DND-41 (cell line): ENCODE measurements around the gene TBC1D2B.
A peak's percentile ranks its signal among the peaks of the same experiment; 100 is the strongest.

Source experiments
- ATAC-seq: fragments of 200-7000 bp; cut with Tn5 transposase; 3 replicates; pipeline ENCODE4 v1.9.1; 2021; ENCODE audit warnings: low read depth; ENCODE audit not compliant: insufficient read depth
- DNase-seq: peaks from one replicate; pipeline ENCODE4 v3.0.0-alpha.2; 2020
- H2AFZ ChIP-seq: 2 replicates; pipeline ENCODE4 v1.6.0; 2012; ENCODE audit warnings: low read depth, low read length
- H3K27ac ChIP-seq: 2 replicates; pipeline ENCODE4 v1.5.1; 2012; ENCODE audit warnings: low read length, inconsistent platforms
- H3K27me3 ChIP-seq: fragments of 200-600 bp; sonication (generic); 2 replicates; pipeline ENCODE4 v1.6.0; 2012; ENCODE audit warnings: low read length, mild to moderate bottlenecking, inconsistent platforms; ENCODE audit not compliant: insufficient read depth, poor library complexity
- H3K36me3 ChIP-seq: 2 replicates; pipeline ENCODE4 v1.5.1; 2012; ENCODE audit warnings: low read length, inconsistent platforms; ENCODE audit not compliant: insufficient read depth
- H3K4me1 ChIP-seq: 2 replicates; pipeline ENCODE4 v1.5.1; 2012; ENCODE audit warnings: mild to moderate bottlenecking, low read length; ENCODE audit not compliant: insufficient read depth
- H3K4me2 ChIP-seq: 2 replicates; pipeline ENCODE4 v1.6.0; 2012; ENCODE audit warnings: mild to moderate bottlenecking, moderate library complexity, low read length, inconsistent platforms; ENCODE audit not compliant: insufficient read depth
- H3K4me3 ChIP-seq, 2 experiments: fragments of 200-600 bp in 1 of 2; shearing (Covaris generic) in 1 of 2; 2 replicates each; pipeline ENCODE4 v1.5.1; 2012 to 2016; ENCODE audit warnings: inconsistent platforms in 2 of 2, low read length in 2 of 2, mild to moderate bottlenecking in 2 of 2, low read depth in 1 of 2, moderate library complexity in 1 of 2
- H3K79me2 ChIP-seq: 2 replicates; pipeline ENCODE4 v1.6.0; 2012; ENCODE audit warnings: low read length, inconsistent platforms; ENCODE audit not compliant: insufficient read depth
- H3K9ac ChIP-seq: 2 replicates; pipeline ENCODE4 v1.6.0; 2012; ENCODE audit warnings: low read depth, mild to moderate bottlenecking, inconsistent platforms, low read length, moderate library complexity
- H3K9me3 ChIP-seq: 2 replicates; pipeline ENCODE4 v1.5.1; 2012; ENCODE audit warnings: low read length, moderate library complexity, mild to moderate bottlenecking, inconsistent platforms; ENCODE audit not compliant: insufficient read depth, severe bottlenecking
- H4K20me1 ChIP-seq: 2 replicates; pipeline ENCODE4 v1.6.0; 2012; ENCODE audit warnings: low read length; ENCODE audit not compliant: insufficient read depth
- EZH2 ChIP-seq: IDR thresholded peaks from 3 replicates; pipeline ENCODE4 v1.6.1; 2012; ENCODE audit warnings: borderline replicate concordance, low read depth, mild to moderate bottlenecking, moderate library complexity, low read length, inconsistent platforms; ENCODE audit not compliant: severe bottlenecking
- TF ChIP-seq, protein P1 (sequence below): IDR thresholded peaks from 2 replicates; pipeline ENCODE4 v1.5.1; 2012; ENCODE audit warnings: borderline replicate concordance, low read length, moderate library complexity, mild to moderate bottlenecking; ENCODE audit not compliant: poor library complexity, severe bottlenecking; ENCODE audit errors: extremely low read depth

TBC1D2B gene

DNA sequence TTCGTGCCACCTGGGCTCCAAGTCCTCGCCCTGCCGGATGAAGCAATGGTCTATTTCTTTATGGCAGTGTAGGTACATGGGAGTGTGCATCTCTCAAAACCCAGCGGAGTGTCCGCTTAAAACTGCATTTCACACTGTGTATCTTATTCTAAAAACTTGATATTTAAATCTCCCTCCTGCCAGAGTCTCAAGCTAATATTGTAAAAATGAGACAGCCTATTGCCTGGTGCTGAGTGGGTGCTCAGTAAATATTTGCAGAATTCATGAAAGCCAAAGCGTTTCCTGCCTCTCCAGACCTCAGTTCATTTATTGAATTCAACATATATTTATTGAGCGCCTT is 330 bp upstream of the TBC1D2B start:
- TF ChIP-seq EZH2: no peak
- TF ChIP-seq, protein P1, sequence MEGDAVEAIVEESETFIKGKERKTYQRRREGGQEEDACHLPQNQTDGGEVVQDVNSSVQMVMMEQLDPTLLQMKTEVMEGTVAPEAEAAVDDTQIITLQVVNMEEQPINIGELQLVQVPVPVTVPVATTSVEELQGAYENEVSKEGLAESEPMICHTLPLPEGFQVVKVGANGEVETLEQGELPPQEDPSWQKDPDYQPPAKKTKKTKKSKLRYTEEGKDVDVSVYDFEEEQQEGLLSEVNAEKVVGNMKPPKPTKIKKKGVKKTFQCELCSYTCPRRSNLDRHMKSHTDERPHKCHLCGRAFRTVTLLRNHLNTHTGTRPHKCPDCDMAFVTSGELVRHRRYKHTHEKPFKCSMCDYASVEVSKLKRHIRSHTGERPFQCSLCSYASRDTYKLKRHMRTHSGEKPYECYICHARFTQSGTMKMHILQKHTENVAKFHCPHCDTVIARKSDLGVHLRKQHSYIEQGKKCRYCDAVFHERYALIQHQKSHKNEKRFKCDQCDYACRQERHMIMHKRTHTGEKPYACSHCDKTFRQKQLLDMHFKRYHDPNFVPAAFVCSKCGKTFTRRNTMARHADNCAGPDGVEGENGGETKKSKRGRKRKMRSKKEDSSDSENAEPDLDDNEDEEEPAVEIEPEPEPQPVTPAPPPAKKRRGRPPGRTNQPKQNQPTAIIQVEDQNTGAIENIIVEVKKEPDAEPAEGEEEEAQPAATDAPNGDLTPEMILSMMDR: no peak
- no peak for DNase-seq
- peak overlapping the region; percentile 33 to 100; a peak in 3 of 4 replicates for H3K4me3 ChIP-seq
- H3K36me3 ChIP-seq: peaks cover under 1% of the 10 kb centered on the region
- H4K20me1 ChIP-seq: peaks cover 14% of the 10 kb centered on the region; the same call in 1 of the 2 replicates
- peaks cover 34% of the 10 kb centered on the region for H3K4me1 ChIP-seq
- no peaks in the 10 kb centered on the region for H3K27me3 ChIP-seq
- peak overlapping the region; percentile 94 for H3K4me2 ChIP-seq
- no peaks in the 10 kb centered on the region for H3K9me3 ChIP-seq
- peak overlapping the region; percentile 64 for H3K27ac ChIP-seq
- peak overlapping the region; percentile 87 for H2AFZ ChIP-seq
- peak; percentile 29 for ATAC-seq
- peaks cover 43% of the 10 kb centered on the region for H3K79me2 ChIP-seq
- peak overlapping the region; percentile 90 for H3K9ac ChIP-seq

DNA sequence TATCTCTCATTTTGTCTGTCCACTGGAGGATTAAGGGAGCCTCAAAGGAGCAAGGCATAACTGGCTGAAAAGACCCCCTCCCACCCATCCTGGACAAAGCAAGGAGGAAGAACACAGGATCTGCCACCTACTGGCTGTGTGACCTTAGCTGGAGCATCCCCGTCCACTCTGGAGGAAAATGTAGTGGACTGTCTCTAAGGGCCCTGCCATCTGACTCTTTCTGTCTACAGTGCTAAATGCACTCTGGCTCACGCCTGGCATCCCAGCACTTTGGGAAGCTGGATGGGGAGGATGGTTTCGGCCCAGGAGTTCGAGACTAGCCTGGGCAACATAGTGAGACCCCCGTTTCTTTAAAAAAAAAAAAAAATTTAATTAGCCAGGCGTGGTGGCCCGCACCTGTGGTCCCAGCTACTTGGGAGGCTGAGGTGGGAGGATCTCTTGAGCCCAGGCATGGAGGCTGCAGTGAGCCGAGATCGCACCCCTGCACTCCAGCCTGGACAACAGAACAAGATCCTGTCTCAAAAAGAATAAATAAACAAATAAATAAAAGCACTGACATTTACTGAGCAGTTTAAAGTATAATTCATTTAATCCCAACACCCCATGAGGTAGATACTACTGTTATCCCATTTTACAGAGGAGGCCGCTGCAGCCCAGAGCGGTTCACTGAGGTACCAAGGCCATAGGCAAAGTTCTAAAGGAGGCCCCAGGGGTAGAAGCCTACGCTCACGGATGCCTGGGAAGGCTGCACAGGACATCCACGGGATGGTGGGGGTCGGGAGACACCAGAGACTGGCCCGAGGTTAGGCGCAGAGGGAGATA is 1.1 kb downstream of the TBC1D2B start:
- H3K36me3 ChIP-seq: peaks cover 14% of the 10 kb centered on the region
- peak overlapping the region; percentile 89 for H3K27ac ChIP-seq
- peak; percentile 62 for ATAC-seq
- DNase-seq: peak; percentile 29
- peak overlapping the region; percentile 90 for H3K9ac ChIP-seq
- peak overlapping the region; percentile 94 for H2AFZ ChIP-seq
- TF ChIP-seq, protein P1: peak; percentile 41
- no peak for TF ChIP-seq EZH2
- no peaks in the 10 kb centered on the region for H3K27me3 ChIP-seq
- peaks cover 14% of the 10 kb centered on the region; the same call in 1 of the 2 replicates for H4K20me1 ChIP-seq
- no peaks in the 10 kb centered on the region for H3K9me3 ChIP-seq
- H3K4me1 ChIP-seq: peaks cover 43% of the 10 kb centered on the region
- H3K79me2 ChIP-seq: peaks cover 57% of the 10 kb centered on the region
- H3K4me2 ChIP-seq: peak overlapping the region; percentile 99
- peak overlapping the region; percentile 98 to 100 for H3K4me3 ChIP-seq

DNA sequence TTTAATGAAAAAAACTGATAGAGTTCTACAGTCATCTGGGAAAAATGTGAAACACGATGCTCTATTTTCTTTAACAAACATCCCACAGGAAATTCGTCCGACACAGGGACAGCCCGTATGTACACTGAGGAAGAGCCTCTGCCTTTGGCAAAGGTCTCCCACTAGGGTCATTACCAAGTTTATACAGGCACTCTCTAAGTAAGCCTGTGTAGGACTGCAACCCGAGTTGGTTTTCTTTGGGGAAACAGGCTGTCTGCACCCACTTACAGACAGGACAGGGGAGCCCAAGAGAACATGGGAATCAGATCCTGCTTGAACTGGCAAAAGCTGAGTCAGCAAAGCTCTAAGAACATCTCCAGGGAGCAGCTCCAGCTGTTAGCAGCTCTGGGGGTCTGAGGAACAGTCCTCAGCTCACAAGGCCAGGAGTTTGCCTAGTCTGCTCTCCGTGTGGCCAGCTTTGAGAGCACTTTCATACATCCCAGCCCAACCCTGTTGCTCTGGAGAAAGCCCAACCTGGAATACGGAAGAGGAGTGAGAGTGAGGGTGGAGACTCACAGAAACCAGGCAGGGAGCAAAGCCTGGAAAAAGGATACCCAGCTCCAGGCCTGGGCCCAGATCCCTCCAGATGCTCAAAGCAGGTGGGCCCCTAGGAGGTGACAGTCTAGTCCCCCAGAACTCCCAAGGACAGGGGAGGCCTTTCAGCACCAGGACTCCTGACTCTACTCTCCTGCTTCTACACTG is 1.9 kb downstream of the TBC1D2B start:
- peak overlapping the region; percentile 69 for H3K27ac ChIP-seq
- peaks cover 14% of the 10 kb centered on the region for H3K36me3 ChIP-seq
- ATAC-seq: no peak
- no peak for DNase-seq
- peak overlapping the region; percentile 90 for H3K9ac ChIP-seq
- no peak overlapping the region for H2AFZ ChIP-seq
- H3K79me2 ChIP-seq: peaks cover 63% of the 10 kb centered on the region
- H3K4me1 ChIP-seq: peaks cover 47% of the 10 kb centered on the region
- H3K9me3 ChIP-seq: no peaks in the 10 kb centered on the region
- TF ChIP-seq, protein P1: no peak
- no peak for TF ChIP-seq EZH2
- H4K20me1 ChIP-seq: peaks cover 14% of the 10 kb centered on the region; the same call in 1 of the 2 replicates
- peak overlapping the region; percentile 99 for H3K4me2 ChIP-seq
- peak overlapping the region; percentile 98 to 100; a peak in 3 of 4 replicates for H3K4me3 ChIP-seq
- no peaks in the 10 kb centered on the region for H3K27me3 ChIP-seq
